HG03095 (cell line): Measurements from ENCODE around the gene BRINP3.

Source experiments
- ATAC-seq: cut with Tn5 transposase; IDR thresholded peaks from one replicate; pipeline ENCODE4 v1.9.1; 2021; ENCODE audit warnings: moderate library complexity; ENCODE audit not compliant: unreplicated experiment

The BRINP3 gene

DNA sequence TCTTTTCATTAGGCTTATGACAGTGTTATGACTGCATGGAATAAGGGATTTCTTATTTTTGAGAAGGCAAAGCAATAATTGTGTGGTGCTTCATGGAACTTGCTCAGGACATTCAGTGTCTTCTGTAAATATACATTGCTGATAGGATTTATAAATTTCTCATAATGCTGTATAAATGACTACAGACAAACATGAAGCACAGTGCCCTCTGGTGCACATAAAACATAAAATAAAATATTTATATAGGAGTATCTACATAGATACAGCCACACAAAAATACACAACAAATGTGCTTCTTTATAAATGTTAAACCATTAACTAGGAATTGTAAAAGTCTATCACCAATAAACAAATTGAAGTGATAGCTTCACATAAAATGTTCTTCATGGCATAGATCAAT, 24.1 kb downstream of the BRINP3 start:
- ATAC-seq: no peak

- no peak for ATAC-seq
Measured at GRCh38 chr1:190452272-190452848, 25.3 kb downstream of the BRINP3 start.

DNA sequence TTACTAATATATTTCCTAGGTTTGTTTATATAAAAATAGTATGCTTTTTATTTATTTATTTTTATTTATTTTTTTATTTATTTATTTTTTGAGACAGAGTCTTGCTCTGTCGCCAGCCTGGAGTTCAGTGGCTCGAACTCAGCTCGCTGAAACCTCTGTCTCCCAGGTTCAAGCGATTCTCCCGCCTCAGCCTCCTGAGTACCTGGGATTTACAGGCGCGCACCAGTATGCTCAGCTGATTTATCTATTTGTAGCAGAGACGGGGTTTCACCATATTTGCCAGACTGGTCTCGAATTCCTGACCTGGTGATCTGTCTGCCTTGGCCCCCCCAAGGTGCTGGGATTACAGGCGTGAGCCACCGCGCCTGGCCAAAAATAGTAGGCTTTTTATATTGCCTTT, 33.2 kb downstream of the BRINP3 start:
- no peak for ATAC-seq

DNA sequence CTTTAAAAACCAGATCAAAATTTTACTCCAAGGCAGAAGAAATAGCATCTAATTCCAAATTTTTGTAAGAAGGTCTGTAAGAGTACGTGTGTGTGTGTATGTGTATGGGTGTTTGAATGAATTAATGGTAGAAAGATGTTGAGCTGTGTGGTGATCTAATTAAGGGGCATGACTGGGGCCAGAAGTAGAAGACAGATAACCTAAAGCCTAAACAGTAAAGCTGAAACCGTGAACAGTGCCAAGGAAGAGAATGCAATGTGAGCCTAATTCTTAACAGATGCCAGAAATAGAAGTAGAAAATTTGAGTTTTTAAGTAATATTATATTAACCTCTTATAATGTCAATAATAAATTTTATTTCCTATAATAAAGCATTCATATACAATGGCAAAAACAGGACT, 38.2 kb downstream of the BRINP3 start:
- no peak for ATAC-seq

- ATAC-seq: no peak
Measured at GRCh38 chr1:190436615-190437014, 41.0 kb downstream of the BRINP3 start.

DNA sequence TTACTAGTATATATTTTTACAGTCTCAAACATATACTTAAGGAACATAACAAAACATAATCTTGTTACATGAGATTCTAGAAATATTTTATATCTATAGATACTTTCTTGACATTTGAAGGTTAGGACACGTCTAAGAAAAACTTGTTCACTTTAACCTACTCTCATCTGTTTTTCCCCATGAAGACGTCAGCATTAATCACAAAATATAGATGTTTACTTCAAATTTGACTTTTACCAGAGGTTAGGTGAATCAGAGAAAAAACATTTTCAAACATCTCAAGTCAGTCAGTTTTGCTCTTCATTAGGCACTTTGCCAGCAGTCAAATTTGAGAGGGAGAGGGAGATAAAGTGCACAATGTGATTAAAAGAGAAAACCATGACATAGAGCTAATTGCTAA, 47.7 kb downstream of the BRINP3 start:
- ATAC-seq: no peak

DNA sequence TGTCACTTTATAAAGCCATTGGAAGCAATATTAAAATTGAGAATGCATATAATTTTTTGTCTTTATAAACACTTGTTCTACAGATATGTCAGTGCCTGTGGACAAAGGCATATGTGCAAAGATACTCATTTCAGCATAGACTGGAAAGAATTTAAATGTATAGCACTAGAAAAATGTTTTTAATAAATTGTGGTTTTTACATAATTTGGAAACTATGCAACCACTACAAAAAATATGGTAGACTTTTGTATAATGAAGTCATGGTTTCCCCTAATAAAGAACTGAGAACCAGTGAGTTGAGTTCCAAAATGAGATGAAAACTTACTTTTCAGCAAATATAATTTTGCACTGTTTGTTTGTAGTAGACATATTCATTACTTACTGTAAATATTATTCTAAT, 48.5 kb downstream of the BRINP3 start:
- ATAC-seq: no peak

DNA sequence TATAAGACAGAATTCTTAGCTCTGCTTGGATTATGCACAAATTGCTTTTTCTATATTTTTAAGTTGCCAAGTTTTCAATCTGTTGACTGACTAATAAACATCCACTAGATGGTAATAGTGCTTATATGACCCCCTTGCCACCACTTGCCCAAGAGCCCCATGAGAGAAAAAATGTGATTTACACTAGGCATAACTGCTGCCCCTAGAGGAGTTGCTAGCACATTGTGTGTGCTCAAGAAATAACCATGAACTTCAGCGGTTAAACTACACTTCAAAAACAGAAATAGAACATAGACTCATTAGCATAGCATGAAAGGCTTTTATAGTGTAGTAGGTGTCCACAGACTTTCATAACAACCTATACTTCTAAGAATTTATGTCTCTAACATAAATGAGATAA, 61.4 kb downstream of the BRINP3 start:
- no peak for ATAC-seq

GRCh38 chr1:190413142-190413541, 64.5 kb downstream of the BRINP3 start:
- no peak for ATAC-seq

GRCh38 chr1:190403402-190403801, 74.3 kb downstream of the BRINP3 start:
- no peak for ATAC-seq

- no peak for ATAC-seq
Measured at GRCh38 chr1:190399233-190399632, 78.4 kb downstream of the BRINP3 start.

DNA sequence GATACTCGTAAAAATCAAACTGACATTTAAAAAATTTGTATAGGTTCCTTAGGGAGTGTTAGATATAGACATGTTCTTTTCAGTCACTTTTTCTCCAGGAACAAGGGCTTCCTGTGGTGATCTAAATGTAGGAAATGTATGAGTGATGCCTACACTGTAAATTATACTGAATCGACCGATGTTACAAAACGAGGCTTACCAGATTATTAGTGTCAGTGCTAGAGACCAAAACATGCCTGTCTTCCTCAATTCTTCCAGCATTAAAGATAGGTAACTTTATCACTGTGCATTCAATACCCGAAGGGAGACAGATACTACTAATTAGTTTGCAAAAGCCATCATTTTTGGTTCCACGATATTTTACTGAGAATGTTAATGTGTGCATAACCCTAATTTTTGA, 86.1 kb downstream of the BRINP3 start:
- ATAC-seq: no peak

GRCh38 chr1:190377991-190378390, 99.7 kb downstream of the BRINP3 start:
- ATAC-seq: no peak

GRCh38 chr1:190377294-190377693, 100.4 kb downstream of the BRINP3 start:
- no peak for ATAC-seq

GRCh38 chr1:190376044-190376443, 101.6 kb downstream of the BRINP3 start:
- no peak for ATAC-seq

- ATAC-seq: peak; percentile 75
Measured at GRCh38 chr1:190373705-190374336, 103.8 kb downstream of the BRINP3 start.

DNA sequence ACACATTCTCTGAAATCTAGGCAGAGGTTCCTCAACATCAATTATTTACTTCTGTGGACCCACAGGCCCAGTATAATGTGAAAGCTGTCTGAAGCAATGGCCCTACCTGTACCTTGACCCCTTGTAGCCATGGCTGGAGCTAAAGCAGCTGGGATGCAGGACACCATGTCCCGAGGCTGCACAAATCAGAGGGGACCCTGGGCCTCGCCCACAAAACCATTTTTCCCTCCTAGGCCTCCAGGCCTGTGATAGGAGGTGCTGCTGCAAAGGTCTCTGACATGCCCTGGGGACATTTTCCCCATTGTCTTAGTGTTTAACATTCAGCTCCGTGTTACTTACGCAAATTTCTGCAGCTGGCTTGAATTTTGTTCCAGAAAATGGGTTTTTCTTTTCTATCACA, 110.5 kb downstream of the BRINP3 start:
- no peak for ATAC-seq

DNA sequence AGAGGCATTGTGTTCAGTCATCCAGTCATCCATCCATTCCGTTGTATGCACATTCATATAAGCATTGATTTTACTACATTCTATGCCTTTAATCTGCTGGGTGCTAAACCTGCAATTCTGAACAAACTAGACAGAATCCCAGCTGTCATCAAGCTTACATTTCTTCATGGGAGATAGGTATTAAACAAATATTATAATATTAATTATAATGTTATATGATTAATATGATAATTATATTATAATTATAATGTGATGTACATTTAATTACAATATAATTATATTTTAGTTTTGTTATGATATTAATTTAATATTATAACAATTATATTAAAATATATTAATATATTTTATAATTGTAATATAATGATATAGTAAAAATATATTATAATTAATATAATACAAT, 112.4 kb downstream of the BRINP3 start:
- ATAC-seq: no peak

- no peak for ATAC-seq
Measured at GRCh38 chr1:190353538-190354101, 124.0 kb downstream of the BRINP3 start.

DNA sequence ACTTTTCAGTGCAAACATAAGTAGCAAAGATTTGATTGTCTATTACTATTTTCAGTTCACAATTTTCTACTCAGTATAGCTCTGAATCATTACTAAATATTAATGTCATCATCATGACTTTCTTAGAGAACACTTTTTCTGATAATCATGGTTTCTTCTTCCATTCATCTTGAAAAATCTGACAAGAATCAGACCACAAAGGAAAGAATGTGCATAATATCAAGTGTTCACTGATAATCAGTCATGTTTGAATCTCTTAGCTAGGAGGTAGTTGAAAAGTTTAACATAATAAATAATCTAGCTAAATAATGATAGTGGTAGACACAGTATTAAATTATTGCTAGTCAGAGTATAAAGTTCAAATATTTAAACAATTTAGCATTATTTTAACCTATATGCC, 133.2 kb downstream of the BRINP3 start:
- ATAC-seq: no peak

DNA sequence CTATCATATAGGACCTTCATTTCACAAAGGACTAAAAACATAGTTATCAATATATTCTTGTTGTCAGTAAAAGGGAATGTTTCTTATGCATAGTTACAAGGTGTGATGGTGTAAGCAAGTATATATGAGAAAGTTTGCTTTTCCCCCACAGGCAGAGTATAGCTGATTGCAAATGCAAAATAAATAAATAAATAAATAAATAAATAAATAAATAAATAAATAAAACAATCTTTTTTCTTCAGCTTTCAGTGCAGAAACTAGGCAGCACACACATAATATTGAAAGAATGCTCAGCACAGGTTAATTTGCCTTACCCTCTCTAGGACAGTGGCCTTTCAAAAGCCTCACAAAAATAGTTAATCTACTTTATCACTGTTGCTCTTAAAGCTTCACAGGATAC, 138.8 kb downstream of the BRINP3 start:
- no peak for ATAC-seq

DNA sequence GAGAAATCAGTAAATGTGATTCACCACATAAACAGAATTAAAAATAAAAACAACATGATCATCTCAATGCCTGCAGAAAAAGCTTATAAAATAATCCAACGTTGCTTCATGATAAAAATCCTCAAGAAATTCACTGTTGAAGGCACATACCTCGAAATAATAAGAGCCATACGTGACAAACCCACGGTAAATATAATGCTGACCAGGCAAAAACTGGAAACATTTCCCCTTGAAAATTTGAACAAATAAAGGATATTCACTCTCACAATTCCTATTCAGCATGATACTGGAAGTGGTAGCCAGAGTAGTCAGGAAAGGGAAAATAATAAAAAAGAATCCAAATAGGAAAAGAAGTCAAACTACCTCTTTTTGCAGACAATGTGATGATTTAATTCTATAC, 148.8 kb downstream of the BRINP3 start:
- ATAC-seq: no peak

GRCh38 chr1:190328361-190328760, 149.3 kb downstream of the BRINP3 start:
- ATAC-seq: no peak
